HG03442 (cell line): ENCODE data around the gene FSCN2.

Experiments
- ATAC-seq: cut with Tn5 transposase; IDR thresholded peaks from one replicate; pipeline ENCODE4 v1.9.1; 2021; ENCODE audit warnings: mild to moderate bottlenecking, moderate library complexity; ENCODE audit not compliant: unreplicated experiment

Gene FSCN2

DNA sequence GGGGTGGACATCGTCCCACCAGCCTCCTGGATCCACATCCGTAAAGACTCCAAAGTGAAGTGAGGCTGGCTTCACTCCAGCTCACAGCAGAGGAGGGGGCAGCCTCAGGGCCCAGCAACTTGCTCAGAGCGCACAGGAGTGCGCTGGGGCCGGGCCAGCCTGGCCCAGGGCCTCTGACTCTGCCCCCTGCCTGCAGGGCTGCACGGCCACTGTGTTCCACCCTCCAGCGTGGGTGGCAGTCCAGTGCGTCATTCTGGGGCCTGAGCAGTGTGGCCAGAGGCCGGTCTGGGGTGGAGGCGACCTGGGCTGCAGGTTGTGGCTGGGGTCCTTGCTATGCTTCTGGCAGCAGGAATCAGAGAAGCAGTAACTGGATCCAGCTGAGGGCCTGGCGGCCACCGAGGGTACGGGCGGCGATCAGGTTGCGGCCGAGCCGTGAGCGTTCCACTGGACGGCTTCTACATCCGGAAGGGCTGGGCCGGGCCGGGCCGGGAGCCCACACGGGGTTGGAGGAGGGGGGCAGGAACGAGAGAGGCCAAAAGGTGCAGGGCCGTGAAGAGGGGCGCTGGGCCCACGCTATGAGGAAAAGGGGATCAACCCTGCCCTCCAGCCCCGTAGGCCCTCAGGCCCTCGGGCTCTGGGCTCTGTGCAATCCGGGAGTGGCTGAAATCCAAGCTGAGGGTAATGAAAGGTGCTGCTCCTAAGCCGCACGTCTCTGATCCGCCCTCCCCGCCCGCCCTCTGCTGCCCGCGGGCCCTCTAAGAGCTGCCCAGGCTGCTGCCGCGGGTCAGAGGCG, at the start of gene FSCN2:
Gene FSCN2 (plus strand): TSS at position 787 of the 793 bp plus-strand sequence. CDS start 155 bp downstream, outside the sequence.
- no peak for ATAC-seq

DNA sequence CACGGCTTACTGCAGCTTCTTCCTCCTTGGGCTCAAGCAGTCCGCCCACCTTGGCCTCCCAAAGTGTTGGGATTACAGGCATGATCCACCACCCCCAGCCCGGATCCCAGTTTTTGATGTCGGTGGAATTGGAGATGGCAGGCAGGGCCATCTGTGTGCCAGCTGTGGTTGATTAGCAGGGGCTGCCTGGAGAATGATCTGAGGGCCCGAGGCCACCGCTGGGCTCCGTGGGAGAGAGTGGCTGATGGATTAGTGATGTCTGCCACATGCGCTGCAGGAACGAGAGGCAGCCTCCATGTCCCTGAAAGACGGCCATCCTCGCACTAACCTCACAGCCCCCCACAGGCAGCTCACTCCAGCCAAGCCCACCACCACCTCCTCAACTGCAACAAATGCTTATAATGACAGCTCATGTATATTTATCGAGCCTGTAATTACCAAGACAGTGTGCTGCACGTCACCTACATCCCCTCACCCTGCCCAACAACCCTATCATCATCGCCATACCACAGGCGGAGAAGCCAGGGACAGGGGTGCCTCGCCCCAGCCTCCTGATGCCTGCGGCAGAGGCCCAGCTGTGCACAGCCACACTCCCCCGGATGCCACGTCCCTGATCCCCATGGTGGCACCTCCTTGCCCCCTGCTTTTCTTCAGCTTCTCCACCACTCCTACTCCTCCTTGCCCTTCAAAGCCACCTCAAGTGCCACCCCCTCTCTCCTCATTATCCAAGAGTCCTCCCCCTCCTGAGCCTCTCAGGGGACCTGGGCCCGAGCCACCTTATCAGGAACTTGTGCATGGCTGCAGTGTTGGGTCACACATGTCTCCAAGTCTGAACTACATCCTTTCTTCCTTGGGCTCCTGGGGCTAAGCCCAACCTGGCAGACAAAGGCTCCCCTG, 48.8 kb upstream of the FSCN2 start:
- no peak for ATAC-seq

DNA sequence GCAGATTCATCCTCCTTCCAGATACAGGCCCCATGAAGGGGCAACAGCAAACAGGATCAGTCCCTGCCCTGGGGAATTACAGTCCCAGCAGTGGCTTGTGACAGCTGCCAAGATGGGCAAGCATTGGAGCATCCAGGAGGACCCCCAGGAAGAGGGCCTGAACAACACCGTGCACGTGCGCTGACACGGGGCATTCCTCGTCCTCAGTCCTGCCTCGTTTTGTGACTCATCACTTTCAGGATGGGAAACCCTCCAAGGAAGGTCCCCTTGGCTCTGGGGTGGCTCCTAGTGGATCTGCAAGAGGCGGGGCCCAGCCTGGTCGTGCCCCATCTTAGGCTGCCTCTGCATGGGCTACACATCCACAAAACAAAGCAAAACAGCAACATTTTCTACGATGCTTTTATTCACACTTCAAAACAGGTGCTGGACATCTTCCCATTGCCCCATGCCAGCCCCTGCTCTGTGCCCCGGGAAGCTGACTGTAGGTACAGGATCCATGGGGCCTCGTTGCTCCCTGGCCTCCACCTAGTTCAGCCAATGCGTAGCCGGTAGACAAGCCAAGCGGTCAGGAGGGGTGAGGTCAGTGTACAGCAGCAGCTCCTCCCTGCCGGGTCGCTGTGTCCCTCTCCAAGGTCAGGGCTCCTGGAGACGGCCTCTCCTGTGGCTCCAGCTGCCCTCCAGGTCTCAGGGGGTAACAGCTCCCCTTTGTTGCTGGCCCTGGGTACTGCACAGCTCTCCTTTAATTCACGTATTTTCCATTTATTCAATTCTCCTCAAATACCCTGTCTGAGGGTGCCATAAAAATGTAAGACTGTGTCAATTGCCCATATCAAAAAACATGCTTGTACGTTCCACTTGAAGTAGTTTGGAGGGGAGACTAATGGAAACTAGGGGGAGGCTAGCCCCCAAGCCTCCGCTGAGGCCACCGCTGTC, 47.8 kb upstream of the FSCN2 start:
- ATAC-seq, result no peak

- no peak for ATAC-seq
These were observed 46.9 kb upstream of the FSCN2 start for GRCh38 chr17:81481073-81481799.

DNA sequence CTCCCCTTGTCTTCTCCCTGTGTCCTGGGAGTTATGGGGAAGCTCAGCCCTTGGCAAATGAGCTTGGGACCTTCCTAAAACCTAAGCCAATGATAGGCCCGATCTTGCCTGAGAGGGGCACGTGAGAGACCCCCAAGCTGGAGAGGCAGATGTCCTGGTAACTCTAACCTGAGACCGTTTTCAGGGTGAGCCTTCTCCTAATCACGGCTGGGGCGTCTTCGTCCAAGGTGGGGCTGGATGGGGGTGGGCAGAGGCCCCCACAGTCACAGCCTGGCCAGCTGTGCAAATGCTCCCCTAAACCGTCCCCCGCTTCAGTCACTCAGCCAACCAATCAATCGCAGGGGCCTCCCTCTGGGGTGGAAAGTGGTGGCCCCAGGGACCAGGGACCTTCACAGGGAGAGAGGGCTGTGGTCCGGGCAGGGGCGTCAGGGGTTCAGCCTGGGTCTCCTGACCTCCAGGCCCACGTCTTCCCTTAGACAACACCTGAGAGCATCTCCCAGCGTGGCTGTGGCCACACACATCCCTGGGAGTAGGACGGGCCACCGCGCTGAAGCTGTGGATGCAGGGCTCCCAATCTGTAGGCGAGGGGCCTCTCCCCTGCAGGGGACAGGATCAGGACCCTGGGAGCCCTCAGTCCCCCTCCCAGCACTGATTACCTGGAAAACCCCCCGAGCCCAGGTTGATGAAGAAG, 46.2 kb upstream of the FSCN2 start:
- no peak for ATAC-seq

DNA sequence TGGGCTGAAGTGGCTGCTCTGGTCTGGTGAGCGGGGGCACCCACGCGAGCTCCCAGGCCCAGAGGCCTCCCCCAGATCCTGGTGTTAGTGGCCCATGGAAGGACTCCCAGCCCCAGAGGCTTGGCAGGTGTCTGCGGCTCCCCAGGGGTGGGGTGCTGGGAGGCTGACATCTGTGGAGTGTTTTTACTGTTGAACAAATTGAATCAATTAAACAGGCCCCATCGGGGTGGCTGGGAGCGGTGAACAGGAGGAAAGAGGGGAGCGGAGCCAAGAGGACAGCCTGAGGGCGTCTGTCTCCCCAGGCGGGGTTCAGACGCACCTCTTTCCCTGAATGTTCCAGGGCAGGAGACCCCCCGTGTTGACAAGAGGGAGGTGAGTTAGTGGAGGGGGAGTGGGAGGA, 45.5 kb upstream of the FSCN2 start:
- no peak for ATAC-seq

GRCh38 chr17:81483085-81483861, 44.9 kb upstream of the FSCN2 start:
- ATAC-seq, result no peak

GRCh38 chr17:81483862-81484194, 44.3 kb upstream of the FSCN2 start:
- ATAC-seq, result no peak

GRCh38 chr17:81484195-81484979, 43.8 kb upstream of the FSCN2 start:
- peak; percentile 49 for ATAC-seq

GRCh38 chr17:81486199-81486810, 41.9 kb upstream of the FSCN2 start:
- ATAC-seq, result no peak

DNA sequence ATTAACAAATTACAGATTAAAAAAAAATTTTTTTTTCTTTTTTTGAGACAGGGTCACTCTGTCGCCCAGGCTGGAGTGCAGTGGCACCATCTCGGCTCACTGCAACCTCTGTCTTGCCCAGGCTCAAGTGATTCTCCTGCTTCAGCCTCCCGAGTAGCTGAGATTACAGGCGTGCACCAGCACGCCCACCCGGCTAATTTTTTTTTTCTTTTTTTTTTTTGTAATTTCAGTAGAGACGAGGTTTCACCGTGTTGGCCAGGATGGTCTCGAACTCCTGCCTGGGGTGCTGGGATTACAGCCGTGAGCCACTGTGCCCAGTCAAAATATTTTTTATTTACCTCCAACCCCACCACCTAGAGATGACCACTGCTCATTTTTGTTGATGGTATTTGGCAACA, 41.1 kb upstream of the FSCN2 start:
- no peak for ATAC-seq

- peak; percentile 45 for ATAC-seq
These were observed 40.5 kb upstream of the FSCN2 start for GRCh38 chr17:81487487-81488275.

DNA sequence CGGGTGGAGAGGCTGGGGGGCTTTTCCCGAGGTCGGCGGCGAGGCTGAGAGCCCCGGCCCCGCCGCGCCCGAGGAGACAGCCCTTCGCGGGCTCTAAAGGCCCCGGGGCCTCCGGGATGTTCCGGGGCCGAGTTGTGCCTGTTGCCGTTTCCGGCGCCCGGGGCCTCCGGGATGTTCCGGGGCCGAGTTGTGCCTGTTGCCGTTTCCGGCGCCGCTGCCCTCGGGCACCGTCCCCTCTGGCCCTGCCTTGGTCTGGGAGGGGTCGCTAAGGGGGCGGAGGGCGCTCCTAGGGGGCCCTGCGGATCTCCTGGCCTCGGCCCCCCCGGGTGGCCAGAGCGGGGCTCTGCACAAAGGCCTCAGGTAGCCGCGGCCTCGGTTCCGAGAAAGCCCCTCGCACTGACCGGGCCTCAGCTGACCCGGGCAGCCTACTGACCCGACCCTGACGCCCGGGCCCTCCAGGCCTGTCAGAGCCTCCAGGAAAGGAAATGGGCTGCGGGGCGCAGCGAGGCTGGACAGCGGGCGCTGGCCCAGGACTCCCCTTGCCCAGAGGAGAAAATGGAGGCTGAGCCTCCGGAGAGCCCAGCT, 39.8 kb upstream of the FSCN2 start:
- peak; percentile 16 for ATAC-seq

GRCh38 chr17:81489012-81489997, 38.9 kb upstream of the FSCN2 start:
- no peak for ATAC-seq
